Measurements from ENCODE around the gene TMEM115.

Gene TMEM115

GRCh38 chr3:50322115-50322385 lies 37.3 kb downstream of the TMEM115 start:
- DNase-seq (ENCODE audit: low read depth): no peak
- H3K4me3 ChIP-seq (ENCODE audit: low read depth, low read length): peak overlapping the region; percentile 61
- no peak for TF ChIP-seq CTCF (IDR thresholded peaks at IDR 0.05; ENCODE audit: low read depth, low read length, missing control alignments)

GRCh38 chr3:50321336-50322114 lies 37.8 kb downstream of the TMEM115 start:
- peak overlapping the region; percentile 61 for H3K4me3 ChIP-seq (ENCODE audit: low read depth, low read length)
- TF ChIP-seq CTCF (IDR thresholded peaks at IDR 0.05; ENCODE audit: low read depth, low read length, missing control alignments): peak; percentile 60
- DNase-seq (ENCODE audit: low read depth): no peak

GRCh38 chr3:50320853-50321335 lies 38.4 kb downstream of the TMEM115 start:
- TF ChIP-seq CTCF (IDR thresholded peaks at IDR 0.05; ENCODE audit: low read depth, low read length, missing control alignments): no peak
- DNase-seq (ENCODE audit: low read depth): no peak

GRCh38 chr3:50319894-50320625 lies 39.3 kb downstream of the TMEM115 start:
- no peak for DNase-seq (ENCODE audit: low read depth)
- peak overlapping the region; percentile 61 for H3K4me3 ChIP-seq (ENCODE audit: low read depth, low read length)
- TF ChIP-seq CTCF (IDR thresholded peaks at IDR 0.05; ENCODE audit: low read depth, low read length, missing control alignments): no peak

More at GRCh38 chr3:50320853-50321335, 38.4 kb downstream of the TMEM115 start:
- peak overlapping the region; percentile 61 for H3K4me3 ChIP-seq (ENCODE audit: low read depth, low read length)

DNA sequence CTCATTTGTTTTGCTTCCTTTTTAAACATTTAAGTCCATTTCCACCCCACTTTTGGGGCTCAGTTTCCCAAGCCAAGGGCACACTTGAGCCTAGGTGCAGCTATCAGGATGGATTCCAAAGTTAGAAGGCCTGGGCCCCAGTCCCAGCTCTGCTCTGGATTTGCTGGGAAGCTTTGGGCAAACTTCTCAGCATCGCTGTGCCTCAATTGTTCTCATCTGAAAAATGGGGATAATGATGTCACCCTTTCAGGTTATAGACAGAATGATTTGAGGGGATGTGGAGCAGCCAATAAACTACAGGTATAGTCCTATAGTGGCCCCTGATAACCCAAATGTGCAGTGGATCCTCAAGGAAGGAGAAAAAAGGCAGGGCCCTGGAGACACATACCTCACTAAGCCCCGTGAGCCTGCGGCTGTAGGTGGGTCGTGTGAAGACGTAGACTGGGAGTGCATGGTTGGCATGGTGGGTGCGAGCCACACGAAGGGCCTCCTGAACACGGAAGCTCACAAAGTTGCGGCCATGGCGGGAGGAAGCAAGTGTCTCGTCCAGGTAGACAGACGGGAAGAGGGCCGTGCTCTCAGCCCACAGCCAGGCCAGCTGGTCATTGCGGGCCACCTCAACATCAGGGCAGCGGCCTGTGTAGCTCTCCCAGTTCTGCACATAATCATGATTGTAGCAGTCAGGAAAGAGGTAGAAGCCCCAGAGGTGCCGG lies 40.0 kb downstream of the TMEM115 start:
- H3K4me3 ChIP-seq (ENCODE audit: low read depth, low read length): no peak overlapping the region
- DNase-seq (ENCODE audit: low read depth): no peak
- TF ChIP-seq CTCF (IDR thresholded peaks at IDR 0.05; ENCODE audit: low read depth, low read length, missing control alignments): no peak

GRCh38 chr3:50318615-50319014 lies 40.7 kb downstream of the TMEM115 start:
- H3K4me3 ChIP-seq (ENCODE audit: low read depth, low read length): no peak overlapping the region
- no peak for DNase-seq (ENCODE audit: low read depth)
- no peak for TF ChIP-seq CTCF (IDR thresholded peaks at IDR 0.05; ENCODE audit: low read depth, low read length, missing control alignments)

Measured in GM12864 (cell line).